GM21381 (cell line): ENCODE data around the gene ANO6.

Experiments used
- ATAC-seq: cut with Tn5 transposase; IDR thresholded peaks from one replicate; pipeline ENCODE4 v1.9.1; 2021; ENCODE audit warnings: mild to moderate bottlenecking, moderate library complexity; ENCODE audit not compliant: unreplicated experiment

Gene ANO6

GRCh38 chr12:45276154-45276755, 60.4 kb downstream of the ANO6 start:
- no peak for ATAC-seq

- ATAC-seq: no peak
Measured at GRCh38 chr12:45278447-45278846, 62.6 kb downstream of the ANO6 start.

GRCh38 chr12:45279931-45280830, 64.3 kb downstream of the ANO6 start:
- ATAC-seq: no peak

- ATAC-seq: no peak
Measured at GRCh38 chr12:45281994-45282393, 66.1 kb downstream of the ANO6 start.

- ATAC-seq: no peak
Measured at GRCh38 chr12:45282411-45282810, 66.5 kb downstream of the ANO6 start.

GRCh38 chr12:45284096-45284901, 68.4 kb downstream of the ANO6 start:
- ATAC-seq: no peak

GRCh38 chr12:45285717-45286116, 69.8 kb downstream of the ANO6 start:
- no peak for ATAC-seq

GRCh38 chr12:45286621-45287020, 70.7 kb downstream of the ANO6 start:
- no peak for ATAC-seq

- no peak for ATAC-seq
Measured at GRCh38 chr12:45289245-45290215, 73.6 kb downstream of the ANO6 start.

GRCh38 chr12:45290216-45290605, 74.3 kb downstream of the ANO6 start:
- no peak for ATAC-seq

GRCh38 chr12:45291518-45291917, 75.6 kb downstream of the ANO6 start:
- no peak for ATAC-seq

- no peak for ATAC-seq
Measured at GRCh38 chr12:45292486-45293195, 76.7 kb downstream of the ANO6 start.

- ATAC-seq: no peak
Measured at GRCh38 chr12:45294906-45295305, 79.0 kb downstream of the ANO6 start.

GRCh38 chr12:45296046-45296586, 80.2 kb downstream of the ANO6 start:
- no peak for ATAC-seq

GRCh38 chr12:45298047-45298446, 82.2 kb downstream of the ANO6 start:
- ATAC-seq: no peak

- no peak for ATAC-seq
Measured at GRCh38 chr12:45298721-45299692, 83.1 kb downstream of the ANO6 start.

GRCh38 chr12:45302621-45303369, 86.9 kb downstream of the ANO6 start:
- ATAC-seq: no peak

GRCh38 chr12:45303945-45304344, 88.0 kb downstream of the ANO6 start:
- ATAC-seq: no peak
